Iris pigment epithelial cell (primary cell): ENCODE measurements around the gene GBF1.
A peak's percentile ranks its signal among the peaks of the same experiment; 100 is the strongest.
"Not testable (repeated sequence)": the region's sequence is repeated elsewhere in the genome, so short reads cannot be mapped to it uniquely, and the experiment has no call there.

Source experiments
- DNase-seq: peaks from one replicate; pipeline ENCODE4 v3.0.0-alpha.2; 2011; ENCODE audit warnings: low read depth

Gene GBF1

GRCh38 chr10:102308318-102308717 is 63.0 kb downstream of the GBF1 start:
- not testable (repeated sequence) for DNase-seq

- DNase-seq: no peak
These were observed 63.9 kb downstream of the GBF1 start for GRCh38 chr10:102309236-102309635.

- DNase-seq: no peak
These were observed 64.6 kb downstream of the GBF1 start for GRCh38 chr10:102309916-102310315.

- peak; percentile 65 for DNase-seq
These were observed 65.2 kb downstream of the GBF1 start for GRCh38 chr10:102310361-102311024.

GRCh38 chr10:102311025-102311420 is 65.7 kb downstream of the GBF1 start:
- DNase-seq: peak; percentile 40

- DNase-seq: peak; percentile 52
These were observed 67.4 kb downstream of the GBF1 start for GRCh38 chr10:102312683-102313082.

- no peak for DNase-seq
These were observed 68.0 kb downstream of the GBF1 start for GRCh38 chr10:102313221-102313896.

GRCh38 chr10:102314801-102315200 is 69.5 kb downstream of the GBF1 start:
- no peak for DNase-seq

- no peak for DNase-seq
These were observed 71.1 kb downstream of the GBF1 start for GRCh38 chr10:102316421-102316820.

GRCh38 chr10:102322914-102323313 is 77.6 kb downstream of the GBF1 start:
- DNase-seq: peak; percentile 21

GRCh38 chr10:102324061-102324460 is 78.7 kb downstream of the GBF1 start:
- peak; percentile 20 for DNase-seq

- DNase-seq: no peak
These were observed 80.7 kb downstream of the GBF1 start for GRCh38 chr10:102326031-102326430.

- no peak for DNase-seq
These were observed 81.7 kb downstream of the GBF1 start for GRCh38 chr10:102327002-102327401.

- DNase-seq: no peak
These were observed 82.3 kb downstream of the GBF1 start for GRCh38 chr10:102327641-102328040.

- DNase-seq: no peak
These were observed 87.4 kb downstream of the GBF1 start for GRCh38 chr10:102332772-102333171.

GRCh38 chr10:102334101-102334500 is 88.8 kb downstream of the GBF1 start:
- peak; percentile 76 for DNase-seq

GRCh38 chr10:102335184-102335583 is 89.9 kb downstream of the GBF1 start:
- peak; percentile 51 for DNase-seq

- no peak for DNase-seq
These were observed 95.8 kb downstream of the GBF1 start for GRCh38 chr10:102341038-102341688.

GRCh38 chr10:102342458-102342857 is 97.1 kb downstream of the GBF1 start:
- peak; percentile 17 for DNase-seq

- peak; percentile 91 for DNase-seq
These were observed 97.6 kb downstream of the GBF1 start for GRCh38 chr10:102342958-102343357.

- peak; percentile 62 for DNase-seq
These were observed 98.7 kb downstream of the GBF1 start for GRCh38 chr10:102344067-102344466.

GRCh38 chr10:102347236-102347828 is 102.0 kb downstream of the GBF1 start:
- peak; percentile 48 for DNase-seq
